ENCODE results near the gene NOXA1. TPM values are rescaled to one million over a fixed set of nuclear protein-coding genes. Genes with fewer than 3 reads are reported as not detected.
A peak's percentile ranks its signal among the peaks of the same experiment; 100 is the strongest.

NOXA1 gene
- total and polyA plus RNA-seq, 8 donors: 6.6 to 45.5 (median 12.6) TPM

GRCh38 chr9:137452006-137452760 lies 29.0 kb downstream of the NOXA1 start:
- peaks cover 0 to 13% (median 0%) of the 10 kb centered on the region in 3 donors for H3K36me3 ChIP-seq
- intact Hi-C loops (cut with DNase I): no loop called here
- no peak overlapping the region for H3K27ac ChIP-seq
- H3K4me1 ChIP-seq: peaks cover 0 to 6% (median 0%) of the 10 kb centered on the region in 3 donors
- no peaks in the 10 kb centered on the region for H3K27me3 ChIP-seq
- FAIRE-seq (no peak), DNase-seq (peak in 4 of 6 donors; percentile 25 to 79 (median 34)), ATAC-seq (no peak)
- WGBS, 2 donors: 90 to 92% methylated on average over 17 of the region's 17 CpGs
- TF ChIP-seq, protein P1, sequence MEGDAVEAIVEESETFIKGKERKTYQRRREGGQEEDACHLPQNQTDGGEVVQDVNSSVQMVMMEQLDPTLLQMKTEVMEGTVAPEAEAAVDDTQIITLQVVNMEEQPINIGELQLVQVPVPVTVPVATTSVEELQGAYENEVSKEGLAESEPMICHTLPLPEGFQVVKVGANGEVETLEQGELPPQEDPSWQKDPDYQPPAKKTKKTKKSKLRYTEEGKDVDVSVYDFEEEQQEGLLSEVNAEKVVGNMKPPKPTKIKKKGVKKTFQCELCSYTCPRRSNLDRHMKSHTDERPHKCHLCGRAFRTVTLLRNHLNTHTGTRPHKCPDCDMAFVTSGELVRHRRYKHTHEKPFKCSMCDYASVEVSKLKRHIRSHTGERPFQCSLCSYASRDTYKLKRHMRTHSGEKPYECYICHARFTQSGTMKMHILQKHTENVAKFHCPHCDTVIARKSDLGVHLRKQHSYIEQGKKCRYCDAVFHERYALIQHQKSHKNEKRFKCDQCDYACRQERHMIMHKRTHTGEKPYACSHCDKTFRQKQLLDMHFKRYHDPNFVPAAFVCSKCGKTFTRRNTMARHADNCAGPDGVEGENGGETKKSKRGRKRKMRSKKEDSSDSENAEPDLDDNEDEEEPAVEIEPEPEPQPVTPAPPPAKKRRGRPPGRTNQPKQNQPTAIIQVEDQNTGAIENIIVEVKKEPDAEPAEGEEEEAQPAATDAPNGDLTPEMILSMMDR (IDR thresholded peaks at IDR 0.05): no peak
- H3K9me3 ChIP-seq: no peaks in the 10 kb centered on the region
- no peak overlapping the region for H3K4me3 ChIP-seq

- Histone ChIP-seq H3K27ac (no peak overlapping the region), H3K4me3 (peak overlapping the region in 1 of 4 donors; percentile 23), H3K27me3 (no peaks in the 10 kb centered on the region), H3K36me3 (peaks cover 0 to 13% (median 0%) of the 10 kb centered on the region in 3 donors), H3K4me1 (peaks cover 0 to 15% (median 0%) of the 10 kb centered on the region in 3 donors), H3K9me3 (no peaks in the 10 kb centered on the region)
- DNase-seq (peak; percentile 21 to 86 (median 56)), ATAC-seq (no peak), FAIRE-seq (no peak)
- intact Hi-C loops (cut with DNase I): no loop called here
- TF ChIP-seq, protein P1 (IDR thresholded peaks at IDR 0.05): no peak
- 91 to 96% methylated on average over 34 to 43 of the region's 43 CpGs for WGBS, 2 donors
Measured at GRCh38 chr9:137452761-137453642, 29.8 kb downstream of the NOXA1 start.

- H3K27ac ChIP-seq: no peak overlapping the region
Measured at GRCh38 chr9:137453643-137454081, 30.5 kb downstream of the NOXA1 start.

DNA sequence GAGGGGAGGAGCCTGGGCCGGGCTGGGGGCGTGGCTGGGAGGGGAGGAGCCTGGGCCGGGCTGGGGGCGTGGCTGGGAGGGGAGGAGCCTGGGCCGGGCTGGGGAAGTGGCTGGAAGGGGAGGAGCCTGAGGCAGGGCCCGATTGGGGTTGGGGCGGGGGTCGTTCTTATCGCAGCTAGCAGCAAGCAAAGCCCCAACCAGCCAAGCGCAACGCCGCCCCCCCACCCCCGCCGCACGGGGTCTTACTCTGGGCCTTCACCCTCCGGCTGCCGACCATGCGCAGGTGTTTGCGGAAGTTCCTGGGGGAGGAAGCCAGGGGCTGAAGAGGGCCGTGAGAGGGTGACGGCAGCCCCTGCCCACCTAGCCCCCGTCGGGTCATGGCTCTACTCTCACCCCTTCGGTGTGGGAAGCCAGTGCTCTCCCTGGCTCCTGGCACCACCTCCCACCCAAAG lies 31.0 kb downstream of the NOXA1 start:
- DNase-seq: peak; percentile 43 to 87 (median 74)
- peak overlapping the region in 2 of 4 donors; percentile 8 to 38 for H3K4me3 ChIP-seq
- intact Hi-C loops (cut with DNase I): no loop called here
- H3K27ac ChIP-seq: peak overlapping the region in 2 of 4 donors; percentile 24 to 28
- 16 to 33% methylated on average over 9 to 22 of the region's 24 CpGs for WGBS, 2 donors
- peak in 3 of 4 donors; percentile 1 to 49 (median 11) for ATAC-seq
- H3K27me3 ChIP-seq: no peaks in the 10 kb centered on the region
- no peak for FAIRE-seq
- no peaks in the 10 kb centered on the region for H3K9me3 ChIP-seq
- peaks cover 0 to 8% (median 0%) of the 10 kb centered on the region in 3 donors for H3K36me3 ChIP-seq
- peaks cover 0 to 19% (median 0%) of the 10 kb centered on the region in 3 donors for H3K4me1 ChIP-seq
- TF ChIP-seq, protein P1 (IDR thresholded peaks at IDR 0.05): no peak

More at GRCh38 chr9:137453643-137454081, 30.5 kb downstream of the NOXA1 start:
- ATAC-seq (peak in 3 of 4 donors; percentile 37 to 67 (median 51)), FAIRE-seq (no peak), DNase-seq (peak; percentile 45 to 82 (median 76))
- Histone ChIP-seq H3K9me3 (no peaks in the 10 kb centered on the region), H3K4me3 (peak overlapping the region in 1 of 4 donors; percentile 23), H3K27me3 (no peaks in the 10 kb centered on the region), H3K36me3 (peaks cover 0 to 13% (median 0%) of the 10 kb centered on the region in 3 donors), H3K4me1 (peaks cover 0 to 19% (median 0%) of the 10 kb centered on the region in 3 donors)
- WGBS, 2 donors: 58 to 66% methylated on average over 24 to 25 of the region's 25 CpGs
- TF ChIP-seq, protein P1 (IDR thresholded peaks at IDR 0.05): no peak
- intact Hi-C loops (cut with DNase I): no loop called here

Measured in pancreas (tissue), 10 donors.